GM21447 (cell line): ENCODE measurements around the gene ZFPL1.

Experiments used
- ATAC-seq: cut with Tn5 transposase; IDR thresholded peaks from one replicate; pipeline ENCODE4 v1.9.1; 2021; ENCODE audit not compliant: unreplicated experiment

The ZFPL1 gene

GRCh38 chr11:65090628-65091027 lies 6.6 kb downstream of the ZFPL1 start:
- no peak for ATAC-seq

GRCh38 chr11:65095427-65095826 lies 11.4 kb downstream of the ZFPL1 start:
- ATAC-seq: no peak

- ATAC-seq: peak; percentile 89
These were observed 12.2 kb downstream of the ZFPL1 start, which contains the start of gene VPS51 for GRCh38 chr11:65095974-65096806. Gene VPS51 (plus strand): TSS chr11:65096214. CDS start chr11:65096251, 37 bp downstream.

DNA sequence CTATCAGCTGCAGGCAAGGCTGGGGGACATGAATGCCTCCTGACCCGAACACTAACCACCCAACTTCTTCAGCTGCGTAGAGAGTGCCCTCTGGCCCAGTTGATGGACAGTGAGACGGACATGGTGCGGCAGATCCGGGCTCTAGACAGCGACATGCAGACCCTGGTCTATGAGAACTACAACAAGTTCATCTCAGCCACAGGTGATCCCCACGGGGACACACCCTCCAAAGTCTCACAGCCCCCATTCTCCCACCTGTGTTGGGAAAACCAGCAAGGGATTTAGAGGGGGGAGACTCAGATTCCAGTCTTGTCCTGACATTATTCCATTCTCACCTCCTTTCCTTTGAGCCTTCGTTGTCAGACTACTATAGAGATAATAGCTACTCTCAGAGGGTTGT lies 12.9 kb downstream of the ZFPL1 start:
- ATAC-seq: no peak

DNA sequence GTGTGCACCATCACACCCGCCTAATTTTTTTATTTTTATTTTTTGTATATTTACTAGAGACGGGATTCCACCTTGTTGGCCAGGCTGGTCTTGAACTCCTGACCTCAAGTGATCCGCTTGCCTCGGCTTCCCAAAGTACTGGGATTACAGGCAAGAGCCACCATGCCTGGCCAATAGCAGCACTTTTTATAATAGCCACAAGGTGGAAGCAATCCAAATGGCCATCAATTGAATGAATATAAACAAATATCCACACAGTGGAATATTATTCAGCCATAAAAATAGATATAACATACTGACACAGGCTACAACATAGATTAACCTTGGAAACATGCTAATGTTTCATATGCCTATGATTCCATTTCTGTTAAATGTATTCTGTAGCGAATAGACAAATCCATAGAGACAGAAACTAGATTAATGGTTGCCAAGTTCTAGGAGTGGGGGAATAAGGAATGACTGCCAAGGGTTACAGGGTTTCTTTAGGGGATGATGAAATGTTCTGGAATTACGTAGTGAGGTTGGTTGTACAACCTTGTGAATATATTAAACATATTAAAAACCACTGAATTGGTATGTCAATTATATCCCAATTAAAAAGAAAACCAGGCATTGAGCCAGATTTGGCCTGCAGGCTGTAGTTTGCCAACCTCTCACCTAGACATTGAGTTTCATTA lies 16.8 kb downstream of the ZFPL1 start:
- no peak for ATAC-seq

DNA sequence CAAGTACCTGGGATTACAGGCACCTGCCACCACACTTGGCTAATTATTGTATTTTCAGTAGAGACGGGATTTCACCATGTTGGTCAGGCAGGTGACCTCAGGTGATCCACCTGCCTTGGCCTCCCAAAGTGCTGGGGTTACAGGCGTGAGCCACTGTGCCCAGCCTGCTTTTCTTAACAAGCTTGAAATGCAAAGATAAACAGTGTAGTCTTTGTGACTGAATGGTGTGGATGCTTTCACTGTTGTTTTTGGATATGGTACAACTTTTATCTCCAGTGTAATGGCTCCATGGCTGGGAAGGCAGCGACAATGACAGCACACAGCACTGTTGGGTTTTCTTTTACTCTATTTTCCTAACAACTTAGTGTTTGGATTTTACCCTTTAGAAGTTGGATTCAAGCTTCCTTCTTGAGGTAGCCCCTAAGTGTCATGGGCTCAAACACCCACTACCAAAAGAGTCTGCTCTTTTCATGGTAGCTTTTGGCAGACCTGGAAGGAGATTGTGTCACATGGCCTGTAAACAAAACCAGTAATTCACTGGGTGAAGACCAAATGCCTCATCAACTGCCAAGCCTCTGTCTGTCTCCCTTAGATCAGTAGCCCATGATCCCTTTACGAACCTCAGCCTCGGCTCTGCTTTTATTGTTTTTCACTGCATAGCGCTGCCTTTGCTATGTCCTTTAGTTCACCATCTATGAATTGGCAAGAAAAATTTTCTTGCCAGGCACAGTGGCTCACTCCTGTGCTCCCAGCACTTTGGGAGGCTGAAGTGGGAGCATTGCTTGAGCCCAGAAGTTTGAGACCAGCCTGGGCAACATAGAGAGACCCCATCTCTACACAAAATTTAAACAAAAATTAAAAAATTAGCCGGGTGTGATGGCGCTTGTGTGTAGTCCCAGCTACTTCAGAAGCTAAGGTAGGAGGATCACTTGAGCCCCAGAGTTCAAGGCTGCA lies 18.4 kb downstream of the ZFPL1 start:
- ATAC-seq: no peak

GRCh38 chr11:65103476-65103875 lies 19.5 kb downstream of the ZFPL1 start:
- ATAC-seq: no peak

- ATAC-seq: no peak
These were observed 20.6 kb downstream of the ZFPL1 start for GRCh38 chr11:65104628-65105027.

- no peak for ATAC-seq
These were observed 23.1 kb downstream of the ZFPL1 start for GRCh38 chr11:65107078-65107477.

- ATAC-seq: no peak
These were observed 23.9 kb downstream of the ZFPL1 start for GRCh38 chr11:65107751-65108468.

DNA sequence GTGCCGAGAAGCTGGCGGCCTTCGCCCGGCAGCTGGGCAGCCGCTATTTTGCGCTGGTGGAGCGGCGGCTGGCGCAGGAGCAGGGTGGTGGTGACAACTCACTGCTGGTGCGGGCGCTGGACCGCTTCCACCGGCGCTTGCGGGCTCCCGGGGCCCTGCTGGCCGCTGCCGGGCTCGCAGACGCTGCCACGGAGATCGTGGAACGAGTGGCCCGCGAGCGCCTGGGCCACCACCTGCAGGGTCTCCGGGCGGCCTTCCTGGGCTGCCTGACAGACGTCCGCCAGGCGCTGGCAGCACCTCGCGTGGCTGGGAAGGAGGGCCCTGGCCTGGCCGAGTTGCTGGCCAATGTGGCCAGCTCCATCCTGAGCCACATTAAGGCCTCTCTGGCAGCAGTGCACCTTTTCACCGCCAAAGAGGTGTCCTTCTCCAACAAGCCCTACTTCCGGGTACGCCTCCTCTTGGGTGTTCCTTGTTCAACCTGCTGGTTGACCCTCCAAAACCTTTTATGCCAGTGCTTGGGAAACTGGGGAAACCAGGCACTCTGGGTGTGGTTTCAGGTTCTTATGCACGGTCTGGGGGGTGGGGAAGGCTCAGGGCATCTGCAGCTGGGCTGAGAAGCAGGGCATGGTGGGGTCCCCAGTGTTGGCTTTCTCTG lies 24.6 kb downstream of the ZFPL1 start:
- no peak for ATAC-seq

- ATAC-seq: no peak
These were observed 25.5 kb downstream of the ZFPL1 start for GRCh38 chr11:65109231-65110198.

DNA sequence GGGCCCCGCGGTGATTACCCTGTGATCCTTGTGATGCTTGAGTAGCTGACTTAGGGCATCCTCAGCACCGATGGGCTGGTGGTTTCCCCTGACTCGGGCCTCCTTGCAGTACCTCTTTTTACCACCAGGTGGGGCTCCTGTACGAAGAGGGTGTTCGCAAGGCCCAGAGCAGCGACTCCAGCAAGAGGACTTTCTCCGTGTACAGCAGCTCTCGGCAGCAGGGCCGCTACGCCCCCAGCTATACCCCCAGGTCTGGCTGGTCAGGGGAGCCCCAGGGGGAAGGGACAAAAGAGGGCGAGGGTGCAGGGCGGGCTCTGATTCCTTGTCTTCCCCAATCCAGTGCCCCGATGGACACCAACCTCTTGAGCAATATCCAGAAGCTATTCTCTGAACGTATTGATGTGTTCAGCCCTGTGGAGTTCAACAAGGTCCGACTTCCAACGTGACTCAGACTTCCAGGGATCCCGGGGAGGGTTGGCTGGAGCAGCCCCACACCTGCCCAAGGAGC lies 26.4 kb downstream of the ZFPL1 start:
- peak; percentile 36 for ATAC-seq

DNA sequence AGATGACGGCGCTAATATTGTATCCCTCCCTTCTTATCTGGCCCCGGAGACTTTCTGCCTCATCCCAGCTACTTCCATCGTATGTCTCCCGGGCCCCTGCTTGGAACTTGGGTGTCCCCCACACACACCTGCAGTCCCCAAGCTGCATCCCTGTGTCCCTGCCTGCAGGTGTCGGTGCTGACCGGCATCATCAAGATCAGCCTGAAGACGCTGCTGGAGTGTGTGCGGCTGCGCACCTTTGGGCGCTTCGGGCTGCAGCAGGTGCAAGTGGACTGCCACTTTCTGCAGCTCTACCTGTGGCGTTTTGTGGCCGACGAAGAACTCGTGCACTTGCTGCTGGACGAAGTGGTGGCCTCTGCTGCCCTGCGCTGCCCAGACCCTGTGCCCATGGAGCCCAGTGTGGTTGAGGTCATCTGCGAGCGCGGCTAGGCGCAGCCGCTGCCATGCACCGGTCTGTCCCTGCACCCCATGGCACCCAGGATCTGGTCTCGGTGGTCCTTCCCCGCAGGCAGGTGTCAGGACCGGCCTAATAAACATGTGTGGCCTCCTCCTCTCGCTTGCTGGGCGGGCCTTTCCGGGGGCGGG lies 27.2 kb downstream of the ZFPL1 start:
- ATAC-seq: no peak

DNA sequence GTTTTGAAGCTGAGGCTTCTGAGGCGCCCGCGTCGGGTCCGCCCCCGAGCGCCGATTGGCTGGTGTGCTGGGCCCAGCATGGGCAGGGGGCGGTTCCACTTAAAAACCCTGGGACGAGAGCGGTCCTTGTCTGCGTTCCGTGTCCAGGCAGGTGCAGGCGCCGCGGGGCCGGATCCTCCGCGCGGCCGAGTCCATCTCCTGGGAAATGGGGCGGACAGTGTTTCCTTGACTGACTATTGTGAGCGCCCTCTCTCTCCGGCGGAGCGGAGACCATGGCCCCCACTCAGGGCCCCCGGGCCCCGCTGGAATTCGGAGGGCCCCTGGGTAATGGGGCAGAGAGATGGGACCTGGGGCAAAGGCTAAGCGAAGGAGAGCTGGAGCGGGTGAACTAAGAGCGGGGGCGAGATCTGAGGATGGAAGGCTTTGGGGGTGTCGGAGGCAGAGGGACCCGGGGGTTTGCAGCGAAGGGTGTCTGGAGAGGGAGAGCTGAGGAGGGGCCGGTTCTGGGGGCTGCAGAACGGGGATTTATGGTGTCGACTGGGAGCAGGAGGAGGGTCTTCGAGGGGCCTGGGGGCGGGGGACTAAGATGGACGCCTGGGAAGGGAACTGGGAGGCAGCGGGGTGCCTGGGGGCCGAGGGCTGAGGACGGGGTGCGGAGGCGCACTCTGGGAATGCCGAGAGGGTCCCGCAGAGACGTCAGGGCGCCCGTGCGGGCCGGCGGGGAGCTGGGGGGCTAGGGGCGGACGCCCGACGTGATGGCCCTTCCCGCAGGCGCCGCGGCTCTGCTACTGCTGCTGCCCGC lies 27.9 kb downstream of the ZFPL1 start, which contains the start of gene TM7SF2:
Gene TM7SF2, plus strand, starts transcription at position 129 of the 802 bp plus-strand sequence. Its CDS starts 144 bp downstream, at position 273.
- peak; percentile 54 for ATAC-seq

DNA sequence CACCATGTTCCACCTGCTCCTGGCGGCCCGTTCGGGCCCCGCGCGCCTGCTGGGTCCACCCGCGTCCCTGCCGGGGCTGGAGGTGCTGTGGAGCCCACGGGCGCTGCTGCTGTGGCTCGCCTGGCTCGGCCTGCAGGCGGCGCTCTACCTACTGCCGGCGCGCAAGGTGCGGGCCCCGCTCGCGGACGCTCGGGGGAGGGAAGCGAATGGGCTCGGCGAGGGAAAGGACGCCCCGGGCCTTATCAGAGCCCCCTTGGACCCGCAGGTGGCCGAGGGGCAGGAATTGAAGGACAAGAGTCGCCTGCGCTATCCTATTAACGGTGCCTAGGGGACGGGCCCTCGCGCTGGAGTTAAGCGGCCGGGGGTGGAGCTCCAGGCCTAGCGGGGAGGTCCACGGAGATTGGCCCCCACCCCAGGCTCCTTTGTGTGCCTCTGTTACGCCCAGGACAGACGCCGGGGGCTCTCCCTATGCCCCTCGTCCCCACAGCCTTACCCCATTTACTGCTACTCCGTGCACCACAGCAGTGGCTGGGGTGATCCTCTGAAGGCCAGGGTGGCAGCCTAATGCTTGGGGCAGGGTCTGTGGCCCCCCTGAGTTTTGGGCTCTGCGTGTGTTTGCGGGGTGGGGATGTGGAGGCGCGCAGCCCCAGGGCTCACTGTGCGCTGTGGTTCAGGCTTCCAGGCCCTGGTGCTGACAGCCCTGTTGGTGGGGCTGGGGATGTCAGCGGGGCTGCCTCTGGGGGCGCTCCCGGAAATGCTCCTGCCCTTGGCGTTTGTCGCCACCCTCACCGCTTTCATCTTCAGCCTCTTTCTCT lies 28.7 kb downstream of the ZFPL1 start:
- ATAC-seq: peak; percentile 38
